COLO668 (cell line): ENCODE measurements around the gene WDR26.
"Not testable (repeated sequence)": the region's sequence is repeated elsewhere in the genome, so short reads cannot be mapped to it uniquely, and the experiment has no call there.

Experiments
- DNase-seq: peaks from one replicate; lab custom pipeline; 2025; ENCODE audit not compliant: unreplicated experiment; lab: John Stamatoyannopoulos, UW

Gene WDR26

DNA sequence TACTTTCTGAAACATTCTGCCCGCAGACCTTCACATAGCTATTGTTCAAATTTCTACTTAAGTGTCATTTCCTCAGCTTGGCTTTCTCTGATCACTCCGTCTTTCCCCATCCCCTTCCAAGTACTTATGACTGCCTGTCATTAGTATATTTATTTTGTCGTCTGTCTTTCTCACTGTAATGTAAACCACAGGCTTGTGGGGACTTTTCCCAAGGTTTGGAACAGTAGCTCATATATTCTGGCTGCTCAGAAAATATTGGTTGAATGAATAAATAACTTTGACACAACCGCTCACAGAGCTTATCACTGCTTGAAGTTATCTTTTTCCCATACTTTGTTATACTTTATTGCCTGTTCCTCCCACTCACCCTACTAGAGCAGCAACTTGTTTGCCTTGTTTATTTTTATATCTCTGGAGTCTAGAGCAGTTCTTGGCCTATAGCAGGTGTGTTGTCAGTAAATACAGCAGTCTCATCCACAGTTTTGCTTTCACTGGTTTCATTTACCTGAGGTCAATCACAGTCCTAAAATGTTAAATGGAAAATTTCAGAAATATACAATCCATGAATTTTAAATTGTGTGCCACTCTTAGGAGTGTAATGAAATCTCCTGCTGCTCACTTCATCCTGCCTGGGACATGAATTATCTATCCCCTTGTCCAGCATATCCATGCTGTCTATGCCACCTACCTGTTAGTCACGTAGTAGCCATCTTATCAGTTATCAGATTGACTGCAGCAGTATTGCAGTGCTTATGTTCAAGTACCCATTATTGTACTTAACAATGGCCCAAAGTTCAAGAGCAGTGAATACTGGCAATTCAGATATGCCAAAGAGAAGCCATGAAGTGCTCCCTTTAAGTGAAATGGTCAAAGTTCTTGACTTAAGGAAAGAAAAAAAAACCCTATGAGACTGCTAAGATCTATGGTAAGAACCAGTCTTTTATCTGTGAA lies 80.3 kb downstream of the WDR26 start:
- DNase-seq = no peak

DNA sequence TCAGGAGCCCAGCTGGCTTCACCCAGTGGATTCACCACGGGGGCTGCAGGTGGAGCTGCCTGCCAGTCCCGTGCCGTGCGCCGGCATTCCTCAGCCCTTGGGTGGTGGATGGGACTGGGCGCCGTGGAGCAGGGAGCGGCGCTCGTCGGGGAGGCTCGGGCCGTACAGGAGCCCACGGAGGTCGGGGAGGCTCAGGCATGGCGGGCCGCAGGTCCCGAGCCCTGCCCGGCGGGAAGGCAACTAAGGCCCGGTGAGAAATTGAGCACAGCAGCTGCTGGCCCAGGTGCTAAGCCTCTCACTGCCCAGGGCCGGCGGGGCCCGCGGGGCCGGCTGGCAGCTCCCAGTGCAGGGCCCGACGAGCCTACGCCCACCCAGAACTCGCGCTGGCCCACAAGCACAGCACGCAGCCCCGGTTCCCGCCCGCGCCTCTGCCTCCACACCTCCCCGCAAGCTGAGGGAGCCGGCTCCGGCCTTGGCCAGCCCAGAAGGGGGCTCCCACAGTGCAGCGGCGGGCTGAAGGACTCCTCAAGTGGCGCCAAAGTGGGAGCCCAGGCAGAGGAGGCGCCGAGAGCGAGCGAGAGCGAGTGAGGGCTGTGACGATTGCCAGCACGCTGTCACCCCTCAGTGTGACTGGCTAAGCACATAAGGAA lies 82.0 kb downstream of the WDR26 start:
- DNase-seq = not testable (repeated sequence)

DNA sequence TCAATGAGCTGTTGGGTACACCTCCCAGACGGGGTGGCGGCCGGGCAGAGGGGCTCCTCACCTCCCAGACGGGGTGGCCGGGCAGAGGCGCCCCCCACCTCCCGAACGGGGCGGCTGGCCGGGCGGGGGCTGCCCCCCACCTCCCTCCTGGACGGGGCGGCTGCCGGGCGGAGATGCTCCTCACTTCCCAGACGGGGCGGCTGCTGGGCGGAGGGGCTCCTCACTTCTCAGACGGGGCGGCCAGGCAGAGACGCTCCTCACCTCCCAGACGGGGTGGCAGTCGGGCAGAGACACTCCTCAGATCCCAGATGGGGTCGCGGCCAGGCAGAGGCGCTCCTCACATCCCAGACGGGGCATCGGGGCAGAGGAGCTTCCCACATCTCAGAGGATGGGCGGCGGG lies 84.9 kb downstream of the WDR26 start:
- DNase-seq = not testable (repeated sequence)

DNA sequence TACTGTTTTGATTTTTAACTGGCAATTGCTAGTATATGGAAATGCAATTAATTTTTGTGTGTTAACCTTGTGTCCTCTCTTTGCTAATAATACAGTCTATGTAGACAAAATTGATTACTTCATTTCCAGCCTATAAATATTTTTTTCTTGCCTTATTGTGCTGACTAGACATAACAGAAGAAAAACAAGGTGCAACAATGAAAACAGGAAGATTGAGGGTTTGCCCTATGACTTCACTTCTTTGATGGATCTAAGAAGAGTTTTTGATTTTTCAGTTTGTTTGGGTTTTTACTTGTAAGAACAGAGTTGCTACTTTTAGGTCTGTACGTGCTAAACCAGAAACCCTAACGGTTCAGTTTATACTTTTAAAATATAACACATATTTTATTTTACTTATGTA lies 86.5 kb downstream of the WDR26 start:
- DNase-seq = no peak

DNA sequence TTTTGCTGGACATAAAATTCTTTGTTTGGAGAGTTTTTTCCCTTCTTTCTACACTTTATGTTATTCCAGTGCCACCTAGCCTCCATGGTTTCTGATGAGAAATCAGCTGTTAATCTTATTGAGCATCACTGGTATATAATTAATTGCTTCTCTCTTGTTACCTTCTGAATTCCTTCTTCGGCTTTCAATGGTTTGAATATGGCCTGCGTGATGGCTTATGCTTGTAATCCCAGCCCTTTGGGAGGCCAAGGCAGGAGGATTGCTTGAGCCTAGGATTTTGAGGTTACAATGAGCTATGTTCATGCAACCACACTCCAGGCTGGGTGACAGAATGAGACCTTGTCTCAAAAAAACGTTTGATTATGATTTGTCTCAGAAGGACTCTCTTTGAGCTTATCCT lies 90.9 kb downstream of the WDR26 start:
- no peak for DNase-seq

DNA sequence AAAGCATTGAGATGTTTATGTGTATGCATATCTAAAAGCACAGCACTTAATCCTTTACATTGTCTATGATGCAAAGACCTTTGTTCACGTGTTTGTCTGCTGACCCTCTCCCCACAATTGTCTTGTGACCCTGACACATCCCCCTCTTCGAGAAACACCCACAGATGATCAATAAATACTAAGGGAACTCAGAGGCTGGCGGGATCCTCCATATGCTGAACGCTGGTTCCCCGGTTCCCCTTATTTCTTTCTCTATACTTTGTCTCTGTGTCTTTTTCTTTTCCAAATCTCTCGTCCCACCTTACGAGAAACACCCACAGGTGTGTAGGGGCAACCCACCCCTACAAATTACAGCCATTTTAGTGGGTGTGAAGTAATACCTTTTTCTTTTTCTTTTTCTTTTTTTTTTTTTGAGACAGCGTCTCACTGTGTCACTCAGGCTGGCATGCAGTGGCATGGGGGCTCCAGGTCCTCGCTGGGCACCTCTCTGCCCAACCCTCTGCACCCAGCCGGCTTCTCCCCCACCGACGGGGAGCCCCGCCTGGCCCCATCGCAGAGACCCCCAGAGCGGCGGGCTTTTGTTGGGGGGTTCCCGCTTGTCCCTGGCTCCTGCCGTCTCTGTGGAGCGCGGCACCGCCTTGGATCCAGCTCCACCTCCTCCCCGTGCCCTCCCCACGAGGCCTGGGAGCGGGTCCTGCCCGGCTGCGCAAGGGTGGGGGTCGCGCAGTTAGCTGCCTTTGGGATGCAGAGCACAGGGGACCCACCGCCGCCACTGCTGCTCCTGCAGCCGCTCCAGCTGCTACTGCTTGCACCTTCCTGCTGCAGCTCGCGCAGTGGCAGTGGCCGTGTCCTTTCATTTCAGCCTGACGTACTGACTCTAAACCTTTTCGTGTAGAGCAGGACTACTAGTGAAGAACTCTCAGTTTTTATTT lies 93.9 kb downstream of the WDR26 start:
- DNase-seq = peak; percentile 57

DNA sequence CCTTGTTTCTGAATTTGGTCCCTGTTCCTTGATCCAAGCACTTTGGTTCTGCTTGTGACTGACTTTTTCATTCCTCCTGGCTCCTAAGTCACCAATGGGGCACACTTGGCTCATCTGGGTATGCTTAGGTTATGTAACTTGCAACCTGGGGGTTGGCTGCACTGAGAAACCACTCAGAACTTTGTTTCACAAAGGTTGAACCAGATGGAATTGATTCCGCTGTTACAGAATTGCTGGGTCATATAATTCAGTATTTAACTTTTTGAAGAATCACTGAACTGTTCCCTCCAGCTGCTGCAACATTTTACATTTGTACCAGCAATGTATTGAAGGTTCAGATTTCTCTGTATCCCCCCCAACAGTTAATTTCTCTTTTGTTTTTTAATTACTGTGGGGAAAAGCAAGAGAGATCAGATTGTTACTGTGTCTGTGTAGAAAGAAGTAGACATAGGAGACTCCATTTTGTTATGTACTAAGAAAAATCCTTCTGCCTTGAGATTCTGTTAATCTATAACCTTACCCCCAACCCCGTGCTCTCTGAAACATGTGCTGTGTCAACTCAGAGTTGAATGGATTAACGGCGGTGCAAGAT lies 95.1 kb downstream of the WDR26 start:
- DNase-seq = no peak

DNA sequence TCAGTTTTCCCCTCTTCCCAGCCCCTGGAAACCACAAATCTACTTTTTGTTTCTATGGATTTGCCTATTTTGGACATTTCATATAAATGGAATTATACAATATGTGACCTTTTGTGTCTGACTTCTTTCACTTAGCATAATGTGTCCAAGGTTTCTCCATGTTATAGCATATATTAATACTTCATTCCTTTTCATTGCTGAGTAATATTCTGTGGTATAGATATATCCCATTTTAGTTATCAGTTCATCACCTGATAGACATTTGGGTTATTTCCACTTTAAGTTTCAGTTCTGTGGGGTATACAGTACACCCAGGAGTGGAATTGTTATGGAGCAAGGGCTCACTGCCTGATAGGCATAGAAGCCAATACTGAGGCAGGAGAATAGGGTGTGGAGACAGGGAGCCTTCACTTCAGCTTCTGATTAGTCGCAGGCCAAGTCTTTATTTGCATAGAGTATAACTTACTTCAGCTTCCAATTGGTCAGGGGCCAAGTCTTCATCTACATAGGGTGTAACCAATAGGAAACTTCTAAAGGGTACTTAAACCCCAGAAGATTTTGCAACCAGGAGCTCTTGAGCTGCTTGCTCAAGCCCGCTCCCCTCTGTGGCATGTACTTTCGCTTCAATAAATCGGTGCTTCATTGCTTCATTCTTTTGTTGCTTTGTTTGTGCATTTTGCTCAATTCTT lies 96.3 kb downstream of the WDR26 start:
- no peak for DNase-seq
